ENCODE measurements around the gene DGCR6.
"Not testable (repeated sequence)": the region's sequence is repeated elsewhere in the genome, so short reads cannot be mapped to it uniquely, and the experiment has no call there.

The DGCR6 gene

DNA sequence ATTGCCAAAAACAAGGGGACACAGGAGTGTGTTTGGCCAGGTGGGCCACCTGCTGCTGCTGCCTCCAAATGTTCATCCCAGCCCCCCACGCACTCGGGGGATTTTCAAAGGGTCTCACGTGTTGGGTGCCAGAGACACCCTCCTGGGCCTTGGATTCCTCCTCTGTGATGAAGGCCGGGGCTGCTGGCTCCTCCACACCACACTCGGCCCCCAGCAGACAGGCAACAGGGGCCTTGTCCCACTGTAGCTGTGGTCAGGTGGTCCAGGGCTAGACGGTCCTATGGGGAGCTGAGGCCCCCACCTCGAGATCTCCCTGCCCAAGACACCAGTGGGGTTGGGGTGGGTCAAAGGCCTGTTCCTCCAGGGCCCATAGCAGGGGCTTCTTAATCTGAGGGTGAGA, 55.1 kb downstream of the DGCR6 start:
- DNase-seq (ENCODE audit: low spot score), result not testable (repeated sequence)
